ENCODE measurements around the gene WBP11.

Gene WBP11

DNA sequence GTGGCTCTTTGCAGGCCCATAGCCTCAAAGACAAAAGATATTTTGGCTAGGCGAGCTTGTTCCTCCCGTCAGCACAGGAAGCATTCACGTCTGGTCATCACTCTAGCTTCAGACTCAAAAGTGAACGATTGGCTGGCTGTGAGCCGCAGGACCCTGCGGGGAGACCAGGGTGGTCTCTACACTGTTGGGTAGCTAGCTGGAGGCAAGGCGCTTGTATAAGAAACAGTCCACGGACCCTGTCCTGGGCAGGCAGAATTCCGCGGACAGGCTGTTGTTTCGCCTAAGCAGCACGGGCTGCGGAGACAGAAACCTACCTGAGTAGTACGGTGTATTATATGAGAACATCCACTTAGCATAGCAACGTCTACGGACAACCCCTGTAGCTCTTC lies 29.6 kb downstream of the WBP11 start:
- CTCF ChIA-PET = interaction anchor here (0.7 kb wide), 1 partner anchor 981 kb away, joined by 3 read pairs; no protein-coding TSS in a partner anchor
- TF ChIP-seq, protein P1, sequence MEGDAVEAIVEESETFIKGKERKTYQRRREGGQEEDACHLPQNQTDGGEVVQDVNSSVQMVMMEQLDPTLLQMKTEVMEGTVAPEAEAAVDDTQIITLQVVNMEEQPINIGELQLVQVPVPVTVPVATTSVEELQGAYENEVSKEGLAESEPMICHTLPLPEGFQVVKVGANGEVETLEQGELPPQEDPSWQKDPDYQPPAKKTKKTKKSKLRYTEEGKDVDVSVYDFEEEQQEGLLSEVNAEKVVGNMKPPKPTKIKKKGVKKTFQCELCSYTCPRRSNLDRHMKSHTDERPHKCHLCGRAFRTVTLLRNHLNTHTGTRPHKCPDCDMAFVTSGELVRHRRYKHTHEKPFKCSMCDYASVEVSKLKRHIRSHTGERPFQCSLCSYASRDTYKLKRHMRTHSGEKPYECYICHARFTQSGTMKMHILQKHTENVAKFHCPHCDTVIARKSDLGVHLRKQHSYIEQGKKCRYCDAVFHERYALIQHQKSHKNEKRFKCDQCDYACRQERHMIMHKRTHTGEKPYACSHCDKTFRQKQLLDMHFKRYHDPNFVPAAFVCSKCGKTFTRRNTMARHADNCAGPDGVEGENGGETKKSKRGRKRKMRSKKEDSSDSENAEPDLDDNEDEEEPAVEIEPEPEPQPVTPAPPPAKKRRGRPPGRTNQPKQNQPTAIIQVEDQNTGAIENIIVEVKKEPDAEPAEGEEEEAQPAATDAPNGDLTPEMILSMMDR (conservative IDR thresholded peaks at IDR 0.05; ENCODE audit: low read depth) = no peak
- H3K27ac ChIP-seq = peak overlapping the region; percentile 90
- DNase-seq (ENCODE audit: low spot score) = no peak
- POLR2A ChIA-PET (ENCODE audit: low non-redundant PET) = interaction anchor here (1.0 kb wide), 1 partner anchor 30 kb away, joined by 4 read pairs; the partner anchor contains the start of genes C12orf60 and WBP11

DNA sequence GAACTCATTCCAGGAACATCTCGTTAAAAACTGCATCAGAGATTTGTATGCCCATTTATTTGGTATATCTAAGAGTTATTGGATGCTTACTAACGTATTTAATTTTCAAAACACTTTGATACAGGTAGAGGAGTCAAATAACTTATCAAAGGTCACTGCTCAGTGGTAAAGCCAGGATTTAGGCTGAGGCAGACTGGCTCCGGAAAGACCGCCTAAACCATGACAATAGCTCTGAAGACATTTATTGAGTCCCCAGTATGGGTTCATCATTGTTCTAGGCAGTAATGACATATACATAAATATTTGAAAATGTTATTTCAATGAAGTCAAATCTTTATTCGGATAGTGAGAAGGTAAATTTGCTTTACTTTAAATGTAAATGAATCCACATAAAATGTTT lies 30.3 kb downstream of the WBP11 start:
- no peak for DNase-seq (ENCODE audit: low spot score)
- TF ChIP-seq, protein P1 (conservative IDR thresholded peaks at IDR 0.05; ENCODE audit: low read depth) = no peak
- H3K27ac ChIP-seq = no peak overlapping the region
- ChIA-PET CTCF (no interaction called here), POLR2A (ENCODE audit: low non-redundant PET) (no interaction called here)

DNA sequence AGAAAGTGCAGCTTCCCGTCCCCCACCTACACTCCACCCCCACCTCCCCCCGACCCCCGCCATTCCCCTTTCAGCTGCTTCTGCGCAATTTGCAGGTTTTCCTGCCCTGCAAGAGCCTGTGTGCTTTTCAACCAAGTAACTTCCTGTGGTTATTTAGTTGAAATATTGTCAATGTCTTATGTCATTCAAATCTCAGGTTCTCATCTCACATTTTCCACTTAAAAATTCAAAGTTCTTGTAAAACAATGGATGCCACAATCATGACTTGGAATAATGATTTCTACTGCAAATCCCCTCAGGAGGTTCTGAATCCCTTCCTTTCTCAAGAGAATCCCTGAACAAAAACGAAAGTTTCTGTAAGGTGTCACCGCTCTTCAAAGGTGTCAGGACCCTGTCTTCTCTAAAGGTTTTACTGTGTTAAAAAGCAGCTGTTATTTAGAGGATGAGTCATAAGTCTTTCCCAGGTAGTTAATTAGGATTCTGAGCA lies 31.6 kb downstream of the WBP11 start:
- POLR2A ChIA-PET (ENCODE audit: low non-redundant PET) = no interaction called here
- CTCF ChIA-PET = interaction anchor here (0.7 kb wide), 1 partner anchor 1493 kb away, joined by 3 read pairs; no protein-coding TSS in a partner anchor
- TF ChIP-seq, protein P1 (conservative IDR thresholded peaks at IDR 0.05; ENCODE audit: low read depth) = no peak
- DNase-seq (ENCODE audit: low spot score) = no peak
- peak overlapping the region; percentile 91 for H3K27ac ChIP-seq

GRCh38 chr12:14770496-14771461 lies 32.5 kb downstream of the WBP11 start:
- TF ChIP-seq, protein P1 (conservative IDR thresholded peaks at IDR 0.05; ENCODE audit: low read depth) = no peak
- H3K27ac ChIP-seq = peak overlapping the region; percentile 91
- CTCF ChIA-PET = interaction anchor here (0.5 to 1.2 kb wide), 4 partner anchors 13 to 1492 kb away, joined by 3 to 4 read pairs (median 3); no protein-coding TSS in a partner anchor
- POLR2A ChIA-PET (ENCODE audit: low non-redundant PET) = interaction anchor here (1.1 to 1.3 kb wide), 3 partner anchors 14 to 33 kb away, joined by 4 to 5 read pairs (median 5); partner anchors contain the start of gene C12orf60
- DNase-seq (ENCODE audit: low spot score) = peak; percentile 84

DNA sequence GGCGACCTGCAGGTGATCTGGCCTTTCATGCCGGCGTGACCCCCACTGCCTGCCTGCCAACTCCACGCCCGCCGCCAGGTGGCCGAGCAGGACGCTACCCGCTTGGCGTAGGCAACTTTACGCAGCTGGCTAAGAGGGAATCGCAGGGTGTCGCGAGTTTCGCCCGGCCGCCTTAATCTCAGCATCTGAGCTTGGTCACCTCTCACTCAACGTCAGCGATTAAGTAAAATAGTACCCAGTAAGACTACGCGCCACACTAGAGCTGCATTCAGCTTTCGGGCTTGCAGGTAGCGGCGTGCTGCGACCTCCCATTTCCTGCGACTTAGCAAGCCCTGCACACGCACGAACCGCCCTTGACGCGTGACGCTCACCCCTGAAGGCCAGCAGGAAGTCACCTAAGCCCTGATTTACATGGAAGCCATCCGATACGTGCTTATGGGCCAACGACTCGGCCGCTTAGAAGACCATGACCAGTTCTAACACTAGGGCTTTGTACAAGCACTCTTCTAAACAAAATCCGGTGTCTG lies 33.2 kb downstream of the WBP11 start:
- TF ChIP-seq, protein P1 (conservative IDR thresholded peaks at IDR 0.05; ENCODE audit: low read depth) = peak; percentile 64
- peak; percentile 64 for DNase-seq (ENCODE audit: low spot score)
- ChIA-PET POLR2A (ENCODE audit: low non-redundant PET) (interaction anchor here (0.7 to 1.3 kb wide), 5 partner anchors 14 to 638 kb away, joined by 3 to 5 read pairs (median 4); partner anchors contain the start of gene C12orf60), CTCF (interaction anchor here (0.6 to 1.2 kb wide), 4 partner anchors 12 to 507 kb away, joined by 3 to 5 read pairs (median 4); no protein-coding TSS in a partner anchor)
- H3K27ac ChIP-seq = peak overlapping the region; percentile 91

DNA sequence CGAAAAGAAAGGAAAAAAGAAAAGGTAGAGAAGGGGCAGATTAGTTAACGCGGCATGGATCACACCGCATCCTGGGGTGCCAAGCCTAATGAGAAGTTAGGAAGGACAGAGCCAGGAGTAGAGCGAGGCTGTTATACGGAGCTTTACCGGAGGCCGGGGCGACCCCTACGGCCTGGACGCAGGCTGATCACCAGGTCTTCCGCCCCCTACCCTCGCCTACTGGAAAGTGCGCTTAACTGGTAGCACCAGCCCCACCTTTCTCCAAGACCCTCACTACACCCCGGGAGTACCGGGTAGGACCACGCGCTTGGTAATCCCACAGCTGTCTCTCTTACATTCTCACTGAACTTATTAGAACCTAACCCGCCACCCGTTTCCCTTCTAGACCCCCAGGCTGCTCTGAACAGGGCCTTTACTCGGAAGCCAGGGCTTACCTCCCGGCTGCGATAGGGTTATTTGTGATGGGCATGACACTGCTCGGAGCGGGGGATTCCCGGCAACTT lies 33.8 kb downstream of the WBP11 start:
- no peak for DNase-seq (ENCODE audit: low spot score)
- ChIA-PET POLR2A (ENCODE audit: low non-redundant PET) (interaction anchor here (0.7 to 1.3 kb wide), 5 partner anchors 15 to 639 kb away, joined by 3 to 5 read pairs (median 4); partner anchors contain the start of gene C12orf60), CTCF (interaction anchor here (0.6 to 1.2 kb wide), 5 partner anchors 36 to 507 kb away, joined by 4 to 5 read pairs (median 4); no protein-coding TSS in a partner anchor)
- TF ChIP-seq, protein P1 (conservative IDR thresholded peaks at IDR 0.05; ENCODE audit: low read depth) = no peak
- H3K27ac ChIP-seq = peak overlapping the region; percentile 91

Measured in RWPE1 (cell line).